Measurements from ENCODE around the gene SNAI1.

The SNAI1 gene

GRCh38 chr20:49945306-49945700 is 37.5 kb upstream of the SNAI1 start (continued):
- TF ChIP-seq PATZ1 (CRISPR knock-in tag; IDR thresholded peaks at IDR 0.05; ENCODE audit: borderline replicate concordance) (no peak), GLIS3 (CRISPR knock-in tag; IDR thresholded peaks at IDR 0.05) (no peak)

GRCh38 chr20:49945701-49946477 is 36.9 kb upstream of the SNAI1 start:
- no peak for ATAC-seq

GRCh38 chr20:49948178-49948577 is 34.6 kb upstream of the SNAI1 start:
- TF ChIP-seq TCF4 (CRISPR knock-in tag; IDR thresholded peaks at IDR 0.05; ENCODE audit: borderline replicate concordance) (no peak), PATZ1 (CRISPR knock-in tag; IDR thresholded peaks at IDR 0.05; ENCODE audit: borderline replicate concordance) (no peak), ZC3H10 (CRISPR knock-in tag; IDR thresholded peaks at IDR 0.05) (no peak), ESRRG (CRISPR knock-in tag; IDR thresholded peaks at IDR 0.05) (no peak), CSRNP3 (CRISPR knock-in tag; IDR thresholded peaks at IDR 0.05) (no peak), BACH2 (CRISPR knock-in tag; IDR thresholded peaks at IDR 0.05; ENCODE audit: borderline replicate concordance) (no peak), TSHZ2 (CRISPR knock-in tag; IDR thresholded peaks at IDR 0.05) (no peak), POU6F1 (CRISPR knock-in tag; IDR thresholded peaks at IDR 0.05; ENCODE audit: borderline replicate concordance, low read depth) (no peak), ISL1 (CRISPR knock-in tag; IDR thresholded peaks at IDR 0.05) (no peak), GLIS3 (CRISPR knock-in tag; IDR thresholded peaks at IDR 0.05) (no peak), OSR1 (CRISPR knock-in tag; IDR thresholded peaks at IDR 0.05) (no peak), PPARA (CRISPR knock-in tag; IDR thresholded peaks at IDR 0.05; ENCODE audit: borderline replicate concordance) (no peak), ZNF8 (CRISPR knock-in tag; IDR thresholded peaks at IDR 0.05) (no peak), SNAI2 (CRISPR knock-in tag; IDR thresholded peaks at IDR 0.05) (no peak), CSDC2 (CRISPR knock-in tag; IDR thresholded peaks at IDR 0.05) (no peak), ARNTL (CRISPR knock-in tag; IDR thresholded peaks at IDR 0.05; ENCODE audit: borderline replicate concordance, low read depth) (no peak), ZNF70 (CRISPR knock-in tag; IDR thresholded peaks at IDR 0.05) (no peak)
- ATAC-seq, result no peak

More at GRCh38 chr20:49945701-49946477, 36.9 kb upstream of the SNAI1 start:
- TF ChIP-seq BACH2 (CRISPR knock-in tag; IDR thresholded peaks at IDR 0.05; ENCODE audit: borderline replicate concordance), result no peak
- TF ChIP-seq RARB (CRISPR knock-in tag; IDR thresholded peaks at IDR 0.05), result no peak
- TF ChIP-seq ZNF565 (CRISPR knock-in tag; conservative IDR thresholded peaks at IDR 0.05; ENCODE audit: low read depth), result no peak
- TF ChIP-seq ZFP3 (CRISPR knock-in tag; IDR thresholded peaks at IDR 0.05), result no peak
- no peak for TF ChIP-seq TOX (CRISPR knock-in tag; IDR thresholded peaks at IDR 0.05; ENCODE audit: borderline replicate concordance)
- TF ChIP-seq OSR1 (CRISPR knock-in tag; IDR thresholded peaks at IDR 0.05), result no peak
- TF ChIP-seq POU6F1 (CRISPR knock-in tag; IDR thresholded peaks at IDR 0.05; ENCODE audit: borderline replicate concordance, low read depth), result no peak
- TF ChIP-seq ARNTL (CRISPR knock-in tag; IDR thresholded peaks at IDR 0.05; ENCODE audit: borderline replicate concordance, low read depth), result no peak
- TF ChIP-seq PPARA (CRISPR knock-in tag; IDR thresholded peaks at IDR 0.05; ENCODE audit: borderline replicate concordance), result no peak
